ENCODE measurements around the gene SERGEF. TPM values are rescaled to one million over a fixed set of nuclear protein-coding genes. Genes with fewer than 3 reads are reported as not detected.

The SERGEF gene
- total and polyA plus RNA-seq, 7 experiments from 2014 or later, result 35.0 to 93.5 (median 53.7) TPM

DNA sequence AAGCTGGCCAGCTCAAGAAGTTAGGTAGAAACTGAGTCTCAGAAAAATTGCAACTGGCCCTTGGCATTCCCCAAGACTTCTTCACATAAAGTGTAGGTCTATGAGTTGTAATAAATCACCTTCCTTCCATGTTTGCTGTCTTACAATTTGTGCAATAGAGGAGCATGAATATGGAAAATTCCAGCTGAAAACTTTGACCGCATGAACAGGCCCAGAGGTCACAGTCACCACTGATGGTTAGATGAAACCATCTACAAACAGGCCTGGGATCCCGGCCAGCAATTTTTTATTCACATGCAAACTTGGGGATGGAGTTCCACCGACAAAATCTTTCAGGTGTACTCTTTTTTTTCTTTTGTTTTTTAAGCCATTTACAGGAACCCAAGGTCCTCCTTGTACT is 88.1 kb downstream of the SERGEF start:
- no peak overlapping the region for H3K4me3 Mint-ChIP-seq
- no peaks in the 10 kb centered on the region for H3K9me3 Mint-ChIP-seq
- Histone ChIP-seq H3K9me3 (ENCODE audit: control insufficient read depth in 2 of 3, low read length in 3 of 3) (no peaks in the 10 kb centered on the region), H3K4me3 (ENCODE audit: low read length) (no peak overlapping the region), H3K36me3 (ENCODE audit: control insufficient read depth in 2 of 3, insufficient read depth in 3 of 3, low read length in 3 of 3) (peaks cover 0 to 35% (median 0%) of the 10 kb centered on the region in 3 experiments), H3K4me1 (ENCODE audit: control insufficient read depth in 2 of 2, insufficient read depth in 2 of 2, low read length in 2 of 2) (no peaks in the 10 kb centered on the region), H3K27ac (ENCODE audit: low read depth, low read length) (no peak overlapping the region), H3K27me3 (ENCODE audit: control insufficient read depth in 2 of 2, insufficient read depth in 2 of 2, low read length in 2 of 2) (no peaks in the 10 kb centered on the region)
- peaks cover 8 to 72% (median 34%) of the 10 kb centered on the region in 5 donors for H3K36me3 Mint-ChIP-seq
- DNase-seq (no peak), ATAC-seq (no peak)
- ChIA-PET POLR2A (no interaction called here), CTCF (no interaction called here)
- peaks cover 0 to 11% (median 0%) of the 10 kb centered on the region in 7 donors for H3K4me1 Mint-ChIP-seq
- intact Hi-C loops (cut with micrococcal nuclease), result no loop called here
- H3K27me3 Mint-ChIP-seq, result no peaks in the 10 kb centered on the region
- peak overlapping the region in 1 of 9 donors; percentile 1 for H3K27ac Mint-ChIP-seq

DNA sequence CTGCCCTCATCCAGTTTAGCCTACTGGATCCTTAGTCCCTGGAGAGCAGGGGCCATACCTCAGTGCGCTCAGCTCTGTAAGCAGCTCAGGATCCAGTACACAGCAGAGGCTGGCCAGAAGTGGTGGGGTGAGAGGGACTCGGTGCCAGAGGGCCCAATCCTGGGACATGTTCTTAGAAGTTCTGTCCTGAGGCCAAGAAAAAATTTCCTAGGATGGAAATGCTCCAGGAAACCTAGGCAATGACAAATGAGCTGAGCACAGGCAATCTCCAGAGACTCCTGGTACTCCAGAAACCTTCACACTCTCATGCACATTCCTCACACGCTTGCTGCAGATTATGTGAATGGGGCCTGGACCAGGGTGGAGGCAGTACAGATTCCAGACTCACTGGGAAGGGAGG is 89.6 kb downstream of the SERGEF start:
- ChIA-PET CTCF (no interaction called here), POLR2A (no interaction called here)
- Mint-ChIP-seq H3K4me3 (no peak overlapping the region), H3K27ac (no peak overlapping the region), H3K36me3 (peaks cover 10 to 80% (median 45%) of the 10 kb centered on the region in 5 donors), H3K4me1 (peaks cover 0 to 11% (median 0%) of the 10 kb centered on the region in 7 donors), H3K9me3 (no peaks in the 10 kb centered on the region), H3K27me3 (no peaks in the 10 kb centered on the region)
- Histone ChIP-seq H3K9me3 (ENCODE audit: control insufficient read depth in 2 of 3, low read length in 3 of 3) (no peaks in the 10 kb centered on the region), H3K4me3 (ENCODE audit: low read length) (no peak overlapping the region), H3K4me1 (ENCODE audit: control insufficient read depth in 2 of 2, insufficient read depth in 2 of 2, low read length in 2 of 2) (no peaks in the 10 kb centered on the region), H3K36me3 (ENCODE audit: control insufficient read depth in 2 of 3, insufficient read depth in 3 of 3, low read length in 3 of 3) (peaks cover 0 to 39% (median 0%) of the 10 kb centered on the region in 3 experiments), H3K27me3 (ENCODE audit: control insufficient read depth in 2 of 2, insufficient read depth in 2 of 2, low read length in 2 of 2) (no peaks in the 10 kb centered on the region), H3K27ac (ENCODE audit: low read depth, low read length) (no peak overlapping the region)
- intact Hi-C loops (cut with micrococcal nuclease), result no loop called here
- DNase-seq (no peak), ATAC-seq (no peak)

DNA sequence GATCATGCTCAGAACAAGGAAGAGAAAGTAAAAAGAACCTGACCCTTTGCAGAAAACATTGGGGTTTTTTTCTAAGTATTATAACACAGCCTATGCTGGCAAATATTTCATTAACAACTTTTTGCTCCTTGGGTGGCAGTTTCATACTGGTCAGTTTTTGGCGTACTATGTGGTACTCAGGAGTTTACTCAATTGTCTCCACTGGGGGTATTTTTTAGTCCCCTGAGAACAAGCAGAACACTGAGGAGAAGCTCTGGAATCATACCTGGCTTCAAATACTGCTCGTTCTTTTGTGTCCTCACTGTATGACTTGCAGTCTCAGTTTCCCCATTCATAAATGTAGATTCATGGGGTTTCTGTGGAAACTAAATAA is 90.4 kb downstream of the SERGEF start:
- H3K9me3 ChIP-seq (ENCODE audit: control insufficient read depth in 2 of 3, low read length in 3 of 3), result no peaks in the 10 kb centered on the region
- H3K27me3 ChIP-seq (ENCODE audit: control insufficient read depth in 2 of 2, insufficient read depth in 2 of 2, low read length in 2 of 2), result no peaks in the 10 kb centered on the region
- H3K9me3 Mint-ChIP-seq, result no peaks in the 10 kb centered on the region
- H3K36me3 ChIP-seq (ENCODE audit: control insufficient read depth in 2 of 3, insufficient read depth in 3 of 3, low read length in 3 of 3), result peaks cover 0 to 33% (median 0%) of the 10 kb centered on the region in 3 experiments
- H3K4me3 ChIP-seq (ENCODE audit: low read length), result no peak overlapping the region
- H3K27ac Mint-ChIP-seq, result peak overlapping the region in 1 of 9 donors; percentile 32
- no peak for DNase-seq
- H3K27me3 Mint-ChIP-seq, result no peaks in the 10 kb centered on the region
- CTCF ChIA-PET, result no interaction called here
- H3K36me3 Mint-ChIP-seq, result peaks cover 10 to 77% (median 47%) of the 10 kb centered on the region in 5 donors
- no peak overlapping the region for H3K4me3 Mint-ChIP-seq
- H3K4me1 Mint-ChIP-seq, result peaks cover 0 to 11% (median 0%) of the 10 kb centered on the region in 7 donors
- no peak overlapping the region for H3K27ac ChIP-seq (ENCODE audit: low read depth, low read length)
- ATAC-seq, result no peak
- intact Hi-C loops (cut with micrococcal nuclease), result no loop called here
- H3K4me1 ChIP-seq (ENCODE audit: control insufficient read depth in 2 of 2, insufficient read depth in 2 of 2, low read length in 2 of 2), result no peaks in the 10 kb centered on the region
- POLR2A ChIA-PET, result no interaction called here

DNA sequence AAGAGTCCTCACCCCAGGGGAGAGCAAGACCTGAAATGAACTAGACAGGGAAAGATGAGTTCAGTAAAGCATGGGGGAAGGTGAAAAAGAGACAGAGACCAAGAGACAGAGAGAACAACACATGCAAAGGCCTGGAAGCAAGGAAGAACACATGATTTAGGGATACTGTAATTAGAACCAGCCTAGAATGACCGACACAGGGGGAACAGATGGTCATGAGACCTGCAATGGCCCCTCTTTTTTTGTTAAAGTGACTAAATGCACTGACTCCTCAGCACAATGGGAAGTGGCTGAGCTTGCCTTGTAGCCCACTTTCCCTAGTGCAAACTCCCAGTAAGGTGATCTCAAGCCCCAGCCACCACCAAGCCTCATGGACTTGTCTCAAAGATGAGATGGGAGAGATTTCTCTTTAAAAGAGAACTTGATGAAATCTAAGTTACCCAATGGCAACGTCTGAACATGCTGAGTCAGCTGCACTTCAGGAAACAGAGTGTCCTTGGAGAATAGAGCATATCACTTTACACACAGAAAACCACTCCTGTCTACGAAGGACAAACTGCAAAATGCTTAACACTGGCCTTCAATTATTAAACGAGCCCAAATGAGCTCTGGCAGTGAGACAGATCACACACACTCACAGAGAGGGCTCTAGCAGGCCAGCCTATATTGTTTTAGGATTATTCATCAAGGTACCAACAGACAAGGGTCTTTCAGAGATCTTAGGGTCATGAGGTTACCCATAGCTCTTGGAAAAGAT is 91.0 kb downstream of the SERGEF start:
- no peaks in the 10 kb centered on the region for H3K9me3 Mint-ChIP-seq
- H3K36me3 Mint-ChIP-seq, result peaks cover 10 to 75% (median 45%) of the 10 kb centered on the region in 5 donors
- no peak overlapping the region for H3K27ac ChIP-seq (ENCODE audit: low read depth, low read length)
- H3K4me3 ChIP-seq (ENCODE audit: low read length), result no peak overlapping the region
- no peaks in the 10 kb centered on the region for H3K27me3 Mint-ChIP-seq
- H3K9me3 ChIP-seq (ENCODE audit: control insufficient read depth in 2 of 3, low read length in 3 of 3), result no peaks in the 10 kb centered on the region
- H3K27me3 ChIP-seq (ENCODE audit: control insufficient read depth in 2 of 2, insufficient read depth in 2 of 2, low read length in 2 of 2), result no peaks in the 10 kb centered on the region
- DNase-seq (no peak), ATAC-seq (no peak)
- peak overlapping the region in 1 of 9 donors; percentile 59 for H3K27ac Mint-ChIP-seq
- POLR2A ChIA-PET, result no interaction called here
- CTCF ChIA-PET, result no interaction called here
- H3K4me1 Mint-ChIP-seq, result peaks cover 0 to 11% (median 0%) of the 10 kb centered on the region in 7 donors
- no peak overlapping the region for H3K4me3 Mint-ChIP-seq
- H3K4me1 ChIP-seq (ENCODE audit: control insufficient read depth in 2 of 2, insufficient read depth in 2 of 2, low read length in 2 of 2), result no peaks in the 10 kb centered on the region
- H3K36me3 ChIP-seq (ENCODE audit: control insufficient read depth in 2 of 3, insufficient read depth in 3 of 3, low read length in 3 of 3), result peaks cover 0 to 27% (median 0%) of the 10 kb centered on the region in 3 experiments
- intact Hi-C loops (cut with micrococcal nuclease), result no loop called here

DNA sequence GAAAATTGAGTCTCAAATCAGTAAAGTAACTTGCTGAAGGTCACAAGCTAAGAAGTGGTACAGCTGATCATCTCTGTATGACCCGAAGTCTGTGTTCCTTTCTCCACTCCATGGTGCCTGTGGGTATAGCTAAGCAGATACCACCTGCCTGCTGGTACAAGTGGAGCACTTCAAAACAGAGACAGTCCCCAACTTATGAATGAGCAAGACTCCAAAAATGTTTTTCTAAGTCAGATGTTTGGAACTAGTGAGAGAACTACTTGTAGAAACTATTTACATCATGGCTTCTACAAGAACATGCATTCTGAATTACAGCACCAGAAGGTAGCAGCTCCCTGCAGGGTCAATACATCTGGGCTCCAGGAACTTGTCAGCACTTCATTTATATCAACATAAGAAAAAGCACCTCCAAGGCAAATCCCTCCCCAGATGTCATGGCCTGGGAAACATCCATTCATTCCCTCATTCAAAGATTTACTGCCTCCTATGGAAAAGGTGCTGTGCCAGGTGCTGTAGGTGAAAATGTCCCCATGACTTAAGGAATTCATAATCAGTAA is 94.7 kb downstream of the SERGEF start:
- H3K4me1 ChIP-seq (ENCODE audit: control insufficient read depth in 2 of 2, insufficient read depth in 2 of 2, low read length in 2 of 2), result no peaks in the 10 kb centered on the region
- ATAC-seq (no peak), DNase-seq (no peak)
- Mint-ChIP-seq H3K36me3 (peaks cover 4 to 69% (median 40%) of the 10 kb centered on the region in 5 donors), H3K27ac (no peak overlapping the region), H3K9me3 (no peaks in the 10 kb centered on the region), H3K4me1 (peaks cover 0 to 7% (median 4%) of the 10 kb centered on the region in 7 donors), H3K27me3 (no peaks in the 10 kb centered on the region), H3K4me3 (no peak overlapping the region)
- ChIA-PET POLR2A (no interaction called here), CTCF (interaction anchor here (0.5 kb wide), 1 partner anchor 40 kb away, joined by 7 read pairs; no protein-coding TSS in a partner anchor)
- H3K27ac ChIP-seq (ENCODE audit: low read depth, low read length), result no peak overlapping the region
- no peaks in the 10 kb centered on the region for H3K27me3 ChIP-seq (ENCODE audit: control insufficient read depth in 2 of 2, insufficient read depth in 2 of 2, low read length in 2 of 2)
- no peaks in the 10 kb centered on the region for H3K9me3 ChIP-seq (ENCODE audit: control insufficient read depth in 2 of 3, low read length in 3 of 3)
- intact Hi-C loops (cut with micrococcal nuclease), result no loop called here
- peaks cover 0 to 12% (median 0%) of the 10 kb centered on the region in 3 experiments for H3K36me3 ChIP-seq (ENCODE audit: control insufficient read depth in 2 of 3, insufficient read depth in 3 of 3, low read length in 3 of 3)
- no peak overlapping the region for H3K4me3 ChIP-seq (ENCODE audit: low read length)

DNA sequence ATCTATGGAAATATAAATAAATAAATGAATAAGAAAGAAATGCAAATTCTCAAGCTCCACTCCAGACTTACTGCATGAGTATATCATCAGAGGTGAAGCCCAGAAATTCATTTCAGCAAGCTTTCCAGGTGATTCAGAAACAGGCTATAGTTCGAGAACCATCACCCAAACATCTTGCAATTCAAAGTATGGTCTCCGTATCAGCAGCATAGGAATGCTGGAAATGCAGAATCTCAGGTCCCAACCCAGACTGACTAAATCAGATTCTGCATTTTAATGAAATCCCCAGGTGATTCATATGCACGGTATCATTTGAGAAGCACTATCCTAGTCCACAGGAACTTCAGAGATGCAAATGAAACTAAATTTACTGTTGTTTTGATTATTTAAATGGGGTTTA is 95.3 kb downstream of the SERGEF start:
- ATAC-seq, result no peak
- Histone ChIP-seq H3K36me3 (ENCODE audit: control insufficient read depth in 2 of 3, insufficient read depth in 3 of 3, low read length in 3 of 3) (peaks cover 0 to 8% (median 0%) of the 10 kb centered on the region in 3 experiments), H3K9me3 (ENCODE audit: control insufficient read depth in 2 of 3, low read length in 3 of 3) (no peaks in the 10 kb centered on the region), H3K27ac (ENCODE audit: low read depth, low read length) (no peak overlapping the region), H3K4me3 (ENCODE audit: low read length) (no peak overlapping the region), H3K4me1 (ENCODE audit: control insufficient read depth in 2 of 2, insufficient read depth in 2 of 2, low read length in 2 of 2) (no peaks in the 10 kb centered on the region), H3K27me3 (ENCODE audit: control insufficient read depth in 2 of 2, insufficient read depth in 2 of 2, low read length in 2 of 2) (no peaks in the 10 kb centered on the region)
- Mint-ChIP-seq H3K4me3 (no peak overlapping the region), H3K9me3 (no peaks in the 10 kb centered on the region), H3K36me3 (peaks cover 4 to 67% (median 36%) of the 10 kb centered on the region in 5 donors), H3K4me1 (peaks cover 0 to 7% (median 4%) of the 10 kb centered on the region in 7 donors), H3K27me3 (no peaks in the 10 kb centered on the region), H3K27ac (no peak overlapping the region)
- CTCF ChIA-PET, result no interaction called here
- POLR2A ChIA-PET, result no interaction called here
- no peak for DNase-seq
- intact Hi-C loops (cut with micrococcal nuclease), result no loop called here
